GM13977 (cell line): ENCODE data around the gene H6PD.
A peak's percentile ranks its signal among the peaks of the same experiment; 100 is the strongest.

Experiments used
- DNase-seq: peaks from one replicate; pipeline ENCODE4 v3.0.0; 2012; ENCODE audit warnings: low spot score
- in situ Hi-C: fragments of 300-500 bp; cut with MboI; formaldehyde crosslinking; loops from one replicate; pipeline ENCODE4 v1.12.0; 2022; ENCODE audit warnings: low sequenced_read_pairs, low pct_unique_long_range_greater_than_20kb, mixed read lengths, inconsistent platforms; ENCODE audit not compliant: unreplicated experiment
- TF ChIP-seq, protein P1 (sequence below): IDR thresholded peaks from 2 replicates; pipeline ENCODE4 v1.5.1; 2012; ENCODE audit warnings: mild to moderate bottlenecking, control low read depth; ENCODE audit not compliant: insufficient read depth; ENCODE audit errors: extremely low read depth, missing control alignments

The H6PD gene

GRCh38 chr1:9203511-9203982 is 31.0 kb upstream of the H6PD start:
- no peak for DNase-seq
- TF ChIP-seq, protein P1, sequence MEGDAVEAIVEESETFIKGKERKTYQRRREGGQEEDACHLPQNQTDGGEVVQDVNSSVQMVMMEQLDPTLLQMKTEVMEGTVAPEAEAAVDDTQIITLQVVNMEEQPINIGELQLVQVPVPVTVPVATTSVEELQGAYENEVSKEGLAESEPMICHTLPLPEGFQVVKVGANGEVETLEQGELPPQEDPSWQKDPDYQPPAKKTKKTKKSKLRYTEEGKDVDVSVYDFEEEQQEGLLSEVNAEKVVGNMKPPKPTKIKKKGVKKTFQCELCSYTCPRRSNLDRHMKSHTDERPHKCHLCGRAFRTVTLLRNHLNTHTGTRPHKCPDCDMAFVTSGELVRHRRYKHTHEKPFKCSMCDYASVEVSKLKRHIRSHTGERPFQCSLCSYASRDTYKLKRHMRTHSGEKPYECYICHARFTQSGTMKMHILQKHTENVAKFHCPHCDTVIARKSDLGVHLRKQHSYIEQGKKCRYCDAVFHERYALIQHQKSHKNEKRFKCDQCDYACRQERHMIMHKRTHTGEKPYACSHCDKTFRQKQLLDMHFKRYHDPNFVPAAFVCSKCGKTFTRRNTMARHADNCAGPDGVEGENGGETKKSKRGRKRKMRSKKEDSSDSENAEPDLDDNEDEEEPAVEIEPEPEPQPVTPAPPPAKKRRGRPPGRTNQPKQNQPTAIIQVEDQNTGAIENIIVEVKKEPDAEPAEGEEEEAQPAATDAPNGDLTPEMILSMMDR = no peak
- in situ Hi-C loops = no loop called here

- in situ Hi-C loops = no loop called here
- TF ChIP-seq, protein P1 = no peak
- DNase-seq = no peak
These were observed 30.3 kb upstream of the H6PD start for GRCh38 chr1:9204156-9204720.

- peak; percentile 67 for DNase-seq
- TF ChIP-seq, protein P1 = no peak
- in situ Hi-C loops = no loop called here
These were observed 27.5 kb upstream of the H6PD start for GRCh38 chr1:9207086-9207485.

GRCh38 chr1:9207715-9208114 is 26.9 kb upstream of the H6PD start:
- in situ Hi-C loops = no loop called here
- DNase-seq = no peak
- TF ChIP-seq, protein P1 = no peak

- in situ Hi-C loops = no loop called here
- TF ChIP-seq, protein P1 = no peak
- DNase-seq = no peak
These were observed 23.2 kb upstream of the H6PD start for GRCh38 chr1:9211291-9211811.

- TF ChIP-seq, protein P1 = no peak
- in situ Hi-C loops = no loop called here
- DNase-seq = no peak
These were observed 21.8 kb upstream of the H6PD start for GRCh38 chr1:9212735-9213134.
